ENCODE results near the gene ZWILCH. TPM values are rescaled to one million over a fixed set of nuclear protein-coding genes. Genes with fewer than 3 reads are reported as not detected.

Gene ZWILCH
- polyA plus RNA-seq, 1 of the 3 experiments (the other 2 are of a cell fraction): 8.2 TPM

- Histone ChIP-seq H3K27ac (ENCODE audit: low read depth in 2 of 2, low read length in 1 of 2) (peak overlapping the region in 1 of 2 experiments; percentile 19; a peak in 1 of 4 replicates), H3K4me2 (no peak overlapping the region), H3K9me2 (no peaks in the 10 kb centered on the region), H3F3A (replicated peaks; ENCODE audit: insufficient read depth) (no peaks in the 10 kb centered on the region), H2AFZ (ENCODE audit: low read depth) (peak overlapping the region; percentile 25; the same call in 1 of the 2 replicates), H3K4me3 (ENCODE audit: low read depth in 2 of 2, low read length in 1 of 2) (no peak overlapping the region), H3K9me3 (no peaks in the 10 kb centered on the region), H3K9ac (no peak overlapping the region), H3K27me3 (ENCODE audit: insufficient read depth) (no peaks in the 10 kb centered on the region), H3K79me2 (ENCODE audit: insufficient read depth) (peaks cover 67% of the 10 kb centered on the region), H3K36me3 (replicated peaks in 1 of 2; ENCODE audit: control insufficient read depth in 1 of 2, insufficient read depth in 2 of 2, low read length in 1 of 2) (peaks cover 3 to 21% of the 10 kb centered on the region in 2 experiments), H4K20me1 (ENCODE audit: insufficient read depth) (peaks cover 8% of the 10 kb centered on the region), H3K4me1 (ENCODE audit: control insufficient read depth in 1 of 2, insufficient read depth in 2 of 2, low read depth in 1 of 2, low read length in 1 of 2) (peaks cover 3 to 9% of the 10 kb centered on the region in 2 experiments; a peak in 2 of 4 replicates)
- TF ChIP-seq MEF2A (IDR thresholded peaks at IDR 0.05; ENCODE audit: borderline replicate concordance, low read depth) (no peak), EP300 (IDR thresholded peaks at IDR 0.05; ENCODE audit: borderline replicate concordance in 1 of 2, low read depth in 1 of 2, low read length in 1 of 2) (no peak), GATA2 (CRISPR knock-in tag; IDR thresholded peaks at IDR 0.05) (no peak), RCOR1 (IDR thresholded peaks at IDR 0.05; ENCODE audit: low read length) (no peak), TEAD4 (IDR thresholded peaks at IDR 0.05; ENCODE audit: borderline replicate concordance, insufficient read depth) (no peak), MXI1 (IDR thresholded peaks at IDR 0.05; ENCODE audit: low read depth, low read length) (no peak), MAX (IDR thresholded peaks at IDR 0.05; ENCODE audit: low read depth) (no peak), SIN3A (IDR thresholded peaks at IDR 0.05; ENCODE audit: borderline replicate concordance, low read depth, low read length) (no peak), ZBTB33 (IDR thresholded peaks at IDR 0.05; ENCODE audit: borderline replicate concordance, low read depth) (no peak), USF1 (IDR thresholded peaks at IDR 0.05; ENCODE audit: borderline replicate concordance, low read depth) (no peak), FOXJ3 (CRISPR knock-in tag; IDR thresholded peaks at IDR 0.05) (no peak), IRF3 (IDR thresholded peaks at IDR 0.05; ENCODE audit: low read depth, low read length) (no peak), NRF1 (IDR thresholded peaks at IDR 0.05; ENCODE audit: low read depth, low read length) (no peak)
- ChIA-PET CTCF (interaction anchor here (1.1 kb wide), 1 partner anchor 11 kb away, joined by 6 read pairs; the partner anchor contains the start of gene SNAPC5), POLR2A (no interaction called here)
- no peak for DNase-seq
- 85% methylated on average over 3 of the region's 3 CpGs for WGBS (ENCODE audit: low lambda C conversion rate)
These were observed 3.3 kb downstream of the ZWILCH start for GRCh38 chr15:66508293-66508883.
